ENCODE measurements around the gene OSBPL2.

OSBPL2 gene

DNA sequence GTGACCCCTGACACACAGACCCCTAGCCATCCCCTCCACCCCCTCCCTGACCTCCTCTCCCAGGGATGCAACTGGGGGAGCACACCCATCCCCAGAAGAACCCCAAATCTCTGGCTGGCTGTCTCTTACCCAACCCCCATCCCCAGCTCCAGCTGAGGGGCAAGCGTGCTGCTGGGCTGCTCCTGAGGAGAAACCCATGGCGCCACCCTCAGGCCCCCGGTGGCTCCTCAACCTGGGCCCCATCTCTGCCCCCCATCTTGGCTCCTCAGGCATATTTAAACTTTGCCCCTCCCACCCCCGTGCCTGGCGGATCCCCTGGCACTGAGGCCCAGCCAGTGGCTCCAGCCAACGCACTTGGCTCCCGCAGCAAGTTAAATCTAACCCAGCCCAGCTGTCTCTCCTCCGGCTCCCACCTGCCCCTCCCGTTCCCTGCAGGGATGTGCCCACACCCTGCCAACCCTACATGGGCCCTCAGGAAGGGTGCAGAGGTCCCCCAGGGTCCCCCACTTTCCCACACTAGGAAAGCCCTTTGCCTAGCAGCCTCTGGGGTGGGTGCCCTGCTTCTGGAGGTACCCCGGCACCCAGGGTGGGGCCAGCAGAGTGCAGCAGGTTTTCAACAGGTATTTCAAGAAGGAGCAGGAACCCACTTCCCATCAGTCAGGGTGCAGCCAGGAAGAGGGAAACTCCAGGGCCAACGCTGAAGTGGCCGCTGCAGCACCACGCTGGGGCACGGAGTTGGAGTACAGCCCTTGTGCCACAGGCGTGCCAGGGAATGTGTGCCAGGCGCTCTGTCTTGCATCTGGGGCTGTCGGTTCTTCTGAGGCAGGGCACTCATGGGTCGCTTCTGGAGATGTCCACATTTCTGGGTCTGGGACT lies 5.3 kb upstream of the OSBPL2 start:
- DNase-seq (ENCODE audit: insufficient read length, low spot score) (no peak), FAIRE-seq (no peak)
- TF ChIP-seq, protein P1, sequence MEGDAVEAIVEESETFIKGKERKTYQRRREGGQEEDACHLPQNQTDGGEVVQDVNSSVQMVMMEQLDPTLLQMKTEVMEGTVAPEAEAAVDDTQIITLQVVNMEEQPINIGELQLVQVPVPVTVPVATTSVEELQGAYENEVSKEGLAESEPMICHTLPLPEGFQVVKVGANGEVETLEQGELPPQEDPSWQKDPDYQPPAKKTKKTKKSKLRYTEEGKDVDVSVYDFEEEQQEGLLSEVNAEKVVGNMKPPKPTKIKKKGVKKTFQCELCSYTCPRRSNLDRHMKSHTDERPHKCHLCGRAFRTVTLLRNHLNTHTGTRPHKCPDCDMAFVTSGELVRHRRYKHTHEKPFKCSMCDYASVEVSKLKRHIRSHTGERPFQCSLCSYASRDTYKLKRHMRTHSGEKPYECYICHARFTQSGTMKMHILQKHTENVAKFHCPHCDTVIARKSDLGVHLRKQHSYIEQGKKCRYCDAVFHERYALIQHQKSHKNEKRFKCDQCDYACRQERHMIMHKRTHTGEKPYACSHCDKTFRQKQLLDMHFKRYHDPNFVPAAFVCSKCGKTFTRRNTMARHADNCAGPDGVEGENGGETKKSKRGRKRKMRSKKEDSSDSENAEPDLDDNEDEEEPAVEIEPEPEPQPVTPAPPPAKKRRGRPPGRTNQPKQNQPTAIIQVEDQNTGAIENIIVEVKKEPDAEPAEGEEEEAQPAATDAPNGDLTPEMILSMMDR (IDR thresholded peaks at IDR 0.05; ENCODE audit: insufficient read depth, missing control alignments), result no peak

DNA sequence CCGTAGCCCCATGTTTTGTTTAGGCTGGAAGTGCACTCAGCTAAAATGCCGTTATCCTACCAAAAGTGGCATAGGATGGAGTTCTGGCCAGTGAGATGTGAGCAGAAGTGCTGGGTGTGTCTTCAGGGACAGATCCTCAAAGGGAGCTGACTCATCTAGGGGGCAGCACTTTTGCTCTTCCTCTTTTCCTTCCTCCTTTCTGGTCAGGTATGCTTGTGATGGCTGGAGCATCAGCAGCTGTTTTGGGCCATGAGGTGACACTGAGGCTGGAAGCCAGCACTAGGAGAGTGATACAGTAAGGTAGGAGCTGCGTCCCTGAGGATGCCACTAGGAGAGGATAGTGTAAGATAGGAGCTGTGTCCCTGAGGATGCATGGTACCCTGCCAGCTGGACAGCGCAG lies 4.6 kb upstream of the OSBPL2 start:
- FAIRE-seq (no peak), DNase-seq (ENCODE audit: insufficient read length, low spot score) (no peak)
- TF ChIP-seq, protein P1 (IDR thresholded peaks at IDR 0.05; ENCODE audit: insufficient read depth, missing control alignments), result no peak

DNA sequence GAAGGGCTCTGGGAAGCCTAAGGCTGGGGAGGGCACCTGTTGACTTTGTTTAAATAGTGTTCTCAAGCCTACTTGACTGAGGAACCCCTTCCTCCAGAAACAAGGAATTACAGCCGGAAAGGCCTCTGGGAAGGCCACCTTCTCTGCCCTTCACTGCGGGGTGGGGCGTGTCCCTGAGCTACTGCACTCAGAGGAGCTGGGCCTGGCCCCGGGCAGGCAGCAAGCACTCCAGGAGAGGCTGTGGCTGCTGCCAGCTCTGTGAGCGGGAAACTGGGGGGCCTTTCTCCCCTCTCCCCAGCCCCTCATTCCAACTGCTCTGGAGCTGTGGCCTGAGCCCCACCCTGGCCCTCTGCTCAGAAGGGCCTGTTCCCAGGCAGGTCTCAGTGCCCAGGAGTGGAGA lies 4.0 kb upstream of the OSBPL2 start:
- TF ChIP-seq, protein P1 (IDR thresholded peaks at IDR 0.05; ENCODE audit: insufficient read depth, missing control alignments), result no peak
- no peak for FAIRE-seq
- DNase-seq (ENCODE audit: insufficient read length, low spot score), result no peak

DNA sequence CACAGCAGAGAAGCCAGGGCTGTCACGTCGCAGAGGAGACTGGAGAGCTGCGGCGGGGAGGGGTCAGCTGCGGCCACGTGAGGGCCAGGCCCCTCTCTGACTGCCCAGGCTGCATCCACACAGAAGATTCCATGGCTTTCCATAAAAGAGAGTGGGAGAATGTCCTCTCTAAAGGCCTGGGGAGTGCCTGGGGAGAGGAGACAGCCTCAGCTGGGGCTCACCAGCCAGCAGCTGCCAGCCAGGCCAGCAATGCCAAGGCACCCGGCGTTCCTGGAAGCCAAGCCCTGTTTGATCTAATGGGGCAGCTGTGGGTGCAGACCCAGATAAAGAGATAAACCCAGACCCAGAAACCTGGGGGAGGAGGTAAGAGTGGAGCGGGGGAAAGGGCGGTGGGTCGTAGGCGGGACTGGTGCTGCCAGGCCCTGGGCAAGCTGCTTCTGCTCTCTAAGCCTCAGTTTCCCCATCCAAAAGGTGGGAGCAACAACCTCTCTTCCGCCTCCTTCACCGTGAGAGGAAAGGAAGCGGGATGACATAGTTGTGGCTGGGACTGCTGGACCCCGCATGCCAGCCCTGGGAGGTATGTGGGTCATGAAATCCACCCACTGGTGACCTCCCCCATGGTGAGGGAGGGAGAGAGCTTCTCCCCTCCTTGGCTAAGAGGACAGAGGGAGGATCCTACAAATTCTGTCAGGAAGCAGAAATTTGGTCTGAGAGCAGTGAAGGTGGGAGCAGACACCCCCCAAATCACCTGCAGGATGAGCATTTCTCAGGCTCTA lies 3.1 kb upstream of the OSBPL2 start:
- FAIRE-seq, result no peak

DNA sequence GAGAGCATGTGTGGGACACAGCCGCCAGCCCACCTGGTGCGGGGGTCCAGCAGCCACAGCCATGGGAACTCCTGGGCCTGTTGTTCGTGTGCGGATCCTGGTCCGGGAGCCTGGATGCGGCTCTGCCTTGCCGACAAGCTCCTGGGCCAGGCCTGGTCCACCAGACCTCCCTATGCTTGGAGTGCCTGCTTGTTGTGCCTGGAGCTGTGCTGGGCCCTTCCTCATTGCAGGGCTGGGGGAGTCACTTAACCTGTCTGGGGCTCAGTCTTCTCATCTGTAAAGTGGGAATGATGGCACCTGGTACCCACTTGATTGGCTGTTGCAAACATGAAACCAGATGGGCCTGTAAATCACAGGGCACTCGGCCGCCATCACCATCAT lies 2.6 kb upstream of the OSBPL2 start:
- TF ChIP-seq, protein P1 (IDR thresholded peaks at IDR 0.05; ENCODE audit: insufficient read depth, missing control alignments), result no peak
- FAIRE-seq (no peak), DNase-seq (ENCODE audit: insufficient read length, low spot score) (no peak)

More for the DNA sequence above, 3.1 kb upstream of the OSBPL2 start:
- TF ChIP-seq, protein P1 (IDR thresholded peaks at IDR 0.05; ENCODE audit: insufficient read depth, missing control alignments), result no peak
- DNase-seq (ENCODE audit: insufficient read length, low spot score), result no peak

DNA sequence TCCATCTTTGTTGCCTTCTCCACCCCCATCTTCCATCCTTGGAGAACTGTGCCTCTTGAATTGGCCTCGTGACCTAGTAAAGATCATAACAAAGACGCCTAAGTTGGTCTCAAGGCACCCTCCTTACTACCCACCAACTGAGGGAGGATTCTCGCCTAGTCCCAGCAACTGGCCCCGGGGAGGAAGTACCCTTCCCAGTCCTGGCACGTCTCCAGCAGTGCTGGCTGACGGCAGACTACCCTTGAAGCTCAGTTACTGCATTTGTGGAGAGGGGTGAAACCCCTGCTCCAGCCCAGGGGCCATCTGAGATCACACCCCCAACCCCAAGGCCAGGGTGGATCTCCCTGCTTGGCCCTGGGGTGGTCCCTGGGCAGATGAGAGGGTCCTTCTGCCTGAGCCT lies 2.1 kb upstream of the OSBPL2 start:
- DNase-seq (ENCODE audit: insufficient read length, low spot score) (no peak), FAIRE-seq (no peak)
- TF ChIP-seq, protein P1 (IDR thresholded peaks at IDR 0.05; ENCODE audit: insufficient read depth, missing control alignments), result no peak
